HepG2 (cell line): Measurements from ENCODE around the gene CKS1B. TPM values are rescaled to one million over a fixed set of nuclear protein-coding genes. Genes with fewer than 3 reads are reported as not detected.

Experiments
- AKAP8 ChIP-seq: sonication (generic); formaldehyde crosslinking; IDR thresholded peaks from 2 replicates; pipeline ENCODE4 v1.5.1; 2020; ENCODE audit warnings: mild to moderate bottlenecking, missing genetic modification reagents
- ISX ChIP-seq: sonication (generic); formaldehyde crosslinking; conservative IDR thresholded peaks from 2 replicates; pipeline ENCODE4 v1.5.0; 2020; ENCODE audit warnings: missing genetic modification reagents
- KDM3A ChIP-seq: IDR thresholded peaks from 2 replicates; pipeline ENCODE4 v1.6.1; 2018; ENCODE audit warnings: low read depth, missing compliant biosample characterization
- KDM5B ChIP-seq: sonication (generic); formaldehyde crosslinking; IDR thresholded peaks from 2 replicates; pipeline ENCODE4 v1.4.0; 2020; ENCODE audit warnings: missing genetic modification reagents, mild to moderate bottlenecking, borderline replicate concordance
- RBFOX2 ChIP-seq: fragments of 200-400 bp; formaldehyde crosslinking; IDR thresholded peaks from 2 replicates; pipeline ENCODE4 v1.6.1; 2017; ENCODE audit warnings: low read depth, mild to moderate bottlenecking, low read length
- STAG1 ChIP-seq: sonication (generic); formaldehyde crosslinking; IDR thresholded peaks from 2 replicates; pipeline ENCODE4 v1.4.0; 2020; ENCODE audit warnings: missing genetic modification reagents
- polyA plus RNA-seq, 8 experiments: library from polyadenylated mRNA; depleted of rRNA in 3 of 8; stranded (reverse) in 7 of 8; unstranded in 1 of 8; fragments of >200 nt; fragmentation: Illumina TruSeq in 4 of 8; extraction: Trizol in 4 of 8; gene quantifications; 2 replicates each; pipeline versions ENCODE4 v1.2.1 to v1.2.3, GENCODE V29; 2011 to 2016; ENCODE audit warnings: low read depth in 4 of 8, missing spikeins in 1 of 8, mixed read lengths in 1 of 8; ENCODE audit not compliant: insufficient read depth in 1 of 8
- total RNA-seq, 5 experiments: library from RNA; depleted of rRNA; stranded (reverse); fragments of >200 nt; fragmentation: Illumina TruSeq; extraction: Trizol; gene quantifications; 2 replicates each; pipeline ENCODE4 v1.2.3, GENCODE V29; 2016; ENCODE audit warnings: low read depth in 1 of 5
- TF ChIP-seq, protein P1 (sequence below): sonication (generic); formaldehyde crosslinking; conservative IDR thresholded peaks from 2 replicates; pipeline ENCODE4 v1.8.0; 2022; ENCODE audit warnings: missing genetic modification reagents
- TF ChIP-seq, protein P2 (sequence below): sonication (generic); formaldehyde crosslinking; conservative IDR thresholded peaks from 2 replicates; pipeline ENCODE4 v1.4.0; 2020; ENCODE audit warnings: missing genetic modification reagents
- TF ChIP-seq, protein P3 (sequence below): sonication (generic); formaldehyde crosslinking; IDR thresholded peaks from 2 replicates; pipeline ENCODE4 v1.8.0; 2022; ENCODE audit warnings: missing genetic modification reagents, mild to moderate bottlenecking, borderline replicate concordance
- TF ChIP-seq, protein P4 (sequence below), 2 experiments: sonication (generic) in 1 of 2; formaldehyde crosslinking in 1 of 2; IDR thresholded peaks; 2 replicates each; pipeline versions ENCODE4 v1.4.0 to v1.6.1; 2018 to 2020; ENCODE audit warnings: missing genetic modification reagents in 2 of 2, borderline replicate concordance in 1 of 2, low read depth in 1 of 2, mild to moderate bottlenecking in 1 of 2, missing biosample characterization in 1 of 2
- TF ChIP-seq, protein P5 (sequence below): sonication (generic); formaldehyde crosslinking; IDR thresholded peaks from 2 replicates; pipeline ENCODE4 v1.9.0; 2021; ENCODE audit warnings: missing genetic modification reagents, borderline replicate concordance
- TF ChIP-seq, protein P6 (sequence below): sonication (generic); formaldehyde crosslinking; IDR thresholded peaks from 2 replicates; pipeline ENCODE4 v1.4.0; 2020; ENCODE audit warnings: missing genetic modification reagents, borderline replicate concordance

Gene CKS1B
- total and polyA plus RNA-seq, 2 of the 13 experiments (the other 11 are each of a cell fraction or from before 2014, with no cell fraction given) = 217 to 222 TPM

DNA sequence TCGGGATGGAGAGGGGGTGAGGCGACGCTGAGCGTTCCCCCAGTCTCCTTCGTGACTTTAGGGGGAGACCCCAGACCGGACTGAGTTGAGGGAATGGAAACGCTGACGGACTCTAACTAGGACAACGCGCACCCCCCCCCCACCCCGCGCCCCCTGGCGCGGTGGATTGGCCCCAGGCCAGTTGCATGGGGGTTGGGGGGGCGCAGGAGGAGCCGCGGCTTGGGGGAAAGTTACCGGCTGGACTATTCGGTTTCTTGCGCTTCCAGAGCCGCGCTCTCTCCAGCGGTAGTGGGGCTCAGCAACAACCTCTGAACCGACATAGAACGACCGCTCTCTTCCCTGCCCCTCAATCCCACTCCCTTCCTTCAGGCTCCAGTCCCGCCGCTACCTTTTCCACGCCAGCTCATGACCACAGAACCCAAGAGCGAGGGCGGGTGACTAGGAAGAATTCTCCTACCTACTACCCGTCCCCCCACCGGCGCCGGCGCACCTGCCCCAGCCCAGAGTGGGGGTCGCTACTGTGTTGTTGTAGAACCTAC, 28.8 kb downstream of the CKS1B start (continued):
- TF ChIP-seq, protein P1, sequence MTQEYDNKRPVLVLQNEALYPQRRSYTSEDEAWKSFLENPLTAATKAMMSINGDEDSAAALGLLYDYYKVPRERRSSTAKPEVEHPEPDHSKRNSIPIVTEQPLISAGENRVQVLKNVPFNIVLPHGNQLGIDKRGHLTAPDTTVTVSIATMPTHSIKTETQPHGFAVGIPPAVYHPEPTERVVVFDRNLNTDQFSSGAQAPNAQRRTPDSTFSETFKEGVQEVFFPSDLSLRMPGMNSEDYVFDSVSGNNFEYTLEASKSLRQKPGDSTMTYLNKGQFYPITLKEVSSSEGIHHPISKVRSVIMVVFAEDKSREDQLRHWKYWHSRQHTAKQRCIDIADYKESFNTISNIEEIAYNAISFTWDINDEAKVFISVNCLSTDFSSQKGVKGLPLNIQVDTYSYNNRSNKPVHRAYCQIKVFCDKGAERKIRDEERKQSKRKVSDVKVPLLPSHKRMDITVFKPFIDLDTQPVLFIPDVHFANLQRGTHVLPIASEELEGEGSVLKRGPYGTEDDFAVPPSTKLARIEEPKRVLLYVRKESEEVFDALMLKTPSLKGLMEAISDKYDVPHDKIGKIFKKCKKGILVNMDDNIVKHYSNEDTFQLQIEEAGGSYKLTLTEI = no peak
- TF ChIP-seq STAG1 (CRISPR knock-in tag) (no peak), KDM3A (no peak), KDM5B (CRISPR knock-in tag) (0 out of 2 replicates have a peak, but pooled peaks have one; percentile 2), AKAP8 (CRISPR knock-in tag) (0 out of 2 replicates have a peak, but pooled peaks have one; percentile 40), ISX (CRISPR knock-in tag) (no peak), RBFOX2 (peak; percentile 46)
- TF ChIP-seq, protein P2, sequence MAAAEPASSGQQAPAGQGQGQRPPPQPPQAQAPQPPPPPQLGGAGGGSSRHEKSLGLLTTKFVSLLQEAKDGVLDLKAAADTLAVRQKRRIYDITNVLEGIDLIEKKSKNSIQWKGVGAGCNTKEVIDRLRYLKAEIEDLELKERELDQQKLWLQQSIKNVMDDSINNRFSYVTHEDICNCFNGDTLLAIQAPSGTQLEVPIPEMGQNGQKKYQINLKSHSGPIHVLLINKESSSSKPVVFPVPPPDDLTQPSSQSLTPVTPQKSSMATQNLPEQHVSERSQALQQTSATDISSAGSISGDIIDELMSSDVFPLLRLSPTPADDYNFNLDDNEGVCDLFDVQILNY (CRISPR knock-in tag) = no peak
- TF ChIP-seq, protein P3, sequence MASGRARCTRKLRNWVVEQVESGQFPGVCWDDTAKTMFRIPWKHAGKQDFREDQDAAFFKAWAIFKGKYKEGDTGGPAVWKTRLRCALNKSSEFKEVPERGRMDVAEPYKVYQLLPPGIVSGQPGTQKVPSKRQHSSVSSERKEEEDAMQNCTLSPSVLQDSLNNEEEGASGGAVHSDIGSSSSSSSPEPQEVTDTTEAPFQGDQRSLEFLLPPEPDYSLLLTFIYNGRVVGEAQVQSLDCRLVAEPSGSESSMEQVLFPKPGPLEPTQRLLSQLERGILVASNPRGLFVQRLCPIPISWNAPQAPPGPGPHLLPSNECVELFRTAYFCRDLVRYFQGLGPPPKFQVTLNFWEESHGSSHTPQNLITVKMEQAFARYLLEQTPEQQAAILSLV (CRISPR knock-in tag) = peak; percentile 14; the same call in 1 of the 2 replicates
- TF ChIP-seq, protein P4, sequence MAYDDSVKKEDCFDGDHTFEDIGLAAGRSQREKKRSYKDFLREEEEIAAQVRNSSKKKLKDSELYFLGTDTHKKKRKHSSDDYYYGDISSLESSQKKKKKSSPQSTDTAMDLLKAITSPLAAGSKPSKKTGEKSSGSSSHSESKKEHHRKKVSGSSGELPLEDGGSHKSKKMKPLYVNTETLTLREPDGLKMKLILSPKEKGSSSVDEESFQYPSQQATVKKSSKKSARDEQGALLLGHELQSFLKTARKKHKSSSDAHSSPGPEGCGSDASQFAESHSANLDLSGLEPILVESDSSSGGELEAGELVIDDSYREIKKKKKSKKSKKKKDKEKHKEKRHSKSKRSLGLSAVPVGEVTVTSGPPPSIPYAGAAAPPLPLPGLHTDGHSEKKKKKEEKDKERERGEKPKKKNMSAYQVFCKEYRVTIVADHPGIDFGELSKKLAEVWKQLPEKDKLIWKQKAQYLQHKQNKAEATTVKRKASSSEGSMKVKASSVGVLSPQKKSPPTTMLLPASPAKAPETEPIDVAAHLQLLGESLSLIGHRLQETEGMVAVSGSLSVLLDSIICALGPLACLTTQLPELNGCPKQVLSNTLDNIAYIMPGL (CRISPR knock-in tag; IDR thresholded peaks at IDR 0.05; ENCODE audit: borderline replicate concordance in 1 of 2, low read depth in 1 of 2) = peak in 1 of 2 experiments; percentile 55; a peak in 2 of 4 replicates
- TF ChIP-seq, protein P5, sequence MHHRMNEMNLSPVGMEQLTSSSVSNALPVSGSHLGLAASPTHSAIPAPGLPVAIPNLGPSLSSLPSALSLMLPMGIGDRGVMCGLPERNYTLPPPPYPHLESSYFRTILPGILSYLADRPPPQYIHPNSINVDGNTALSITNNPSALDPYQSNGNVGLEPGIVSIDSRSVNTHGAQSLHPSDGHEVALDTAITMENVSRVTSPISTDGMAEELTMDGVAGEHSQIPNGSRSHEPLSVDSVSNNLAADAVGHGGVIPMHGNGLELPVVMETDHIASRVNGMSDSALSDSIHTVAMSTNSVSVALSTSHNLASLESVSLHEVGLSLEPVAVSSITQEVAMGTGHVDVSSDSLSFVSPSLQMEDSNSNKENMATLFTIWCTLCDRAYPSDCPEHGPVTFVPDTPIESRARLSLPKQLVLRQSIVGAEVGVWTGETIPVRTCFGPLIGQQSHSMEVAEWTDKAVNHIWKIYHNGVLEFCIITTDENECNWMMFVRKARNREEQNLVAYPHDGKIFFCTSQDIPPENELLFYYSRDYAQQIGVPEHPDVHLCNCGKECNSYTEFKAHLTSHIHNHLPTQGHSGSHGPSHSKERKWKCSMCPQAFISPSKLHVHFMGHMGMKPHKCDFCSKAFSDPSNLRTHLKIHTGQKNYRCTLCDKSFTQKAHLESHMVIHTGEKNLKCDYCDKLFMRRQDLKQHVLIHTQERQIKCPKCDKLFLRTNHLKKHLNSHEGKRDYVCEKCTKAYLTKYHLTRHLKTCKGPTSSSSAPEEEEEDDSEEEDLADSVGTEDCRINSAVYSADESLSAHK (CRISPR knock-in tag) = no peak
- TF ChIP-seq, protein P6, sequence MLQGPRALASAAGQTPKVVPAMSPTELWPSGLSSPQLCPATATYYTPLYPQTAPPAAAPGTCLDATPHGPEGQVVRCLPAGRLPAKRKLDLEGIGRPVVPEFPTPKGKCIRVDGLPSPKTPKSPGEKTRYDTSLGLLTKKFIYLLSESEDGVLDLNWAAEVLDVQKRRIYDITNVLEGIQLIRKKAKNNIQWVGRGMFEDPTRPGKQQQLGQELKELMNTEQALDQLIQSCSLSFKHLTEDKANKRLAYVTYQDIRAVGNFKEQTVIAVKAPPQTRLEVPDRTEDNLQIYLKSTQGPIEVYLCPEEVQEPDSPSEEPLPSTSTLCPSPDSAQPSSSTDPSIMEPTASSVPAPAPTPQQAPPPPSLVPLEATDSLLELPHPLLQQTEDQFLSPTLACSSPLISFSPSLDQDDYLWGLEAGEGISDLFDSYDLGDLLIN (CRISPR knock-in tag) = no peak
